Nephron progenitor cell (in vitro differentiated cells): Measurements from ENCODE around the gene MED17.
A peak's percentile ranks its signal among the peaks of the same experiment; 100 is the strongest.

Experiments
- DNase-seq: peaks from one replicate; pipeline ENCODE4 v3.0.0; 2021
- H3K27ac Mint-ChIP-seq: 2 replicates; pipeline ENCODE4 v1.8.0; 2021; ENCODE audit warnings: mild to moderate bottlenecking, moderate library complexity, mixed read lengths
- H3K27me3 Mint-ChIP-seq: 2 replicates; pipeline ENCODE4 v1.8.0; 2021; ENCODE audit warnings: mild to moderate bottlenecking, low read depth, mixed read lengths; ENCODE audit not compliant: poor library complexity
- H3K36me3 Mint-ChIP-seq: 2 replicates; pipeline ENCODE4 v1.8.0; 2021; ENCODE audit warnings: low read depth, mixed read lengths
- H3K4me1 Mint-ChIP-seq: 2 replicates; pipeline ENCODE4 v1.8.0; 2021; ENCODE audit warnings: mixed read lengths
- H3K4me3 Mint-ChIP-seq: 2 replicates; pipeline ENCODE4 v1.8.0; 2021; ENCODE audit warnings: mild to moderate bottlenecking, moderate library complexity, mixed read lengths
- H3K9me3 Mint-ChIP-seq: 2 replicates; pipeline ENCODE4 v1.8.0; 2021; ENCODE audit warnings: mild to moderate bottlenecking, moderate library complexity, mixed read lengths
- TF ChIP-seq, protein P1 (sequence below): fragments of 200-600 bp; sonication (generic); IDR thresholded peaks from 2 replicates; pipeline ENCODE4 v1.5.0; 2021; ENCODE audit warnings: antibody characterized with exemption

Gene MED17

DNA sequence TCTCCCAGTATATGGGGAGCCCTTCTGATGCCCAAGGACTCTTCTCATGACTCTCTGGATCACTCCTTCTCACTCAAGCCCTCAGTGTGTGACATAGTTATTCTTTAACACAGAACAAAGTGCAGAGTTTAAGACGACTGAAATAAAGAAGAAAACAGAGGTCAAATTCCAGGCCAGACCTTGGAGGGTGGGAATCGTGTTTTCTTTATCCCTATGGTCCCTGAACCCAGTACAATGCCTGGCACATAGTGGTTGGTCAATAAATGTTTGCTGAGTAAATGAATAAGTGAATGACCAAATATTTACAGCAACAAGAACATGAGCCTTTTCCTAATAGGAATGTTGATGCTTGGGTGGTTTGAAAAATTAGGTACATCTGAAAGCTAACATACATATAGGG is 37.5 kb downstream of the MED17 start:
- Mint-ChIP-seq H3K27ac (no peak overlapping the region), H3K4me1 (peaks cover 27% of the 10 kb centered on the region), H3K27me3 (peaks cover 7% of the 10 kb centered on the region)

DNA sequence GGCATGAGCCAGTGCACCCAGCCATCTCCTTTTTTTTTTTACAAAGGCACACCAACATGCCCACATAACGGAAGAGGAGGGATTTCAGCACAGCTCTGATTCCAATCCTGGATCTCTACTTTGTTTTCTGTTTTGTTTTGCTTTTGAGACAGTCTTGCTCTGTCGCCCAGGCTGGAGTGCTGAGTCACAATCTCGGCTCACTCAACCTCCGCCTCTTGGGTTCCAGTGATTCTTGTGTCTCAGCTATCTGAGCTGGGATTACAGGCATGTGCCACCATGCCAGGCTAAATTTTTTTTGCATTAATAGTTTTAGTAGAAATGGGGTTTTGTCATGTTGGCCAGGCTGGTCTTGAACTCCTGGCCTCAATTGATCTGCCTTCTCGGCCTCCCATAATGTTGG is 38.3 kb downstream of the MED17 start:
- Mint-ChIP-seq H3K27me3 (peaks cover 7% of the 10 kb centered on the region), H3K9me3 (no peaks in the 10 kb centered on the region), H3K36me3 (no peaks in the 10 kb centered on the region), H3K27ac (no peak overlapping the region), H3K4me1 (peaks cover 26% of the 10 kb centered on the region), H3K4me3 (no peak overlapping the region)
- TF ChIP-seq, protein P1, sequence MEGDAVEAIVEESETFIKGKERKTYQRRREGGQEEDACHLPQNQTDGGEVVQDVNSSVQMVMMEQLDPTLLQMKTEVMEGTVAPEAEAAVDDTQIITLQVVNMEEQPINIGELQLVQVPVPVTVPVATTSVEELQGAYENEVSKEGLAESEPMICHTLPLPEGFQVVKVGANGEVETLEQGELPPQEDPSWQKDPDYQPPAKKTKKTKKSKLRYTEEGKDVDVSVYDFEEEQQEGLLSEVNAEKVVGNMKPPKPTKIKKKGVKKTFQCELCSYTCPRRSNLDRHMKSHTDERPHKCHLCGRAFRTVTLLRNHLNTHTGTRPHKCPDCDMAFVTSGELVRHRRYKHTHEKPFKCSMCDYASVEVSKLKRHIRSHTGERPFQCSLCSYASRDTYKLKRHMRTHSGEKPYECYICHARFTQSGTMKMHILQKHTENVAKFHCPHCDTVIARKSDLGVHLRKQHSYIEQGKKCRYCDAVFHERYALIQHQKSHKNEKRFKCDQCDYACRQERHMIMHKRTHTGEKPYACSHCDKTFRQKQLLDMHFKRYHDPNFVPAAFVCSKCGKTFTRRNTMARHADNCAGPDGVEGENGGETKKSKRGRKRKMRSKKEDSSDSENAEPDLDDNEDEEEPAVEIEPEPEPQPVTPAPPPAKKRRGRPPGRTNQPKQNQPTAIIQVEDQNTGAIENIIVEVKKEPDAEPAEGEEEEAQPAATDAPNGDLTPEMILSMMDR, result no peak
- no peak for DNase-seq

More for the DNA sequence above, 37.5 kb downstream of the MED17 start:
- DNase-seq, result no peak
- Mint-ChIP-seq H3K36me3 (no peaks in the 10 kb centered on the region), H3K4me3 (no peak overlapping the region), H3K9me3 (no peaks in the 10 kb centered on the region)
- TF ChIP-seq, protein P1, result no peak

DNA sequence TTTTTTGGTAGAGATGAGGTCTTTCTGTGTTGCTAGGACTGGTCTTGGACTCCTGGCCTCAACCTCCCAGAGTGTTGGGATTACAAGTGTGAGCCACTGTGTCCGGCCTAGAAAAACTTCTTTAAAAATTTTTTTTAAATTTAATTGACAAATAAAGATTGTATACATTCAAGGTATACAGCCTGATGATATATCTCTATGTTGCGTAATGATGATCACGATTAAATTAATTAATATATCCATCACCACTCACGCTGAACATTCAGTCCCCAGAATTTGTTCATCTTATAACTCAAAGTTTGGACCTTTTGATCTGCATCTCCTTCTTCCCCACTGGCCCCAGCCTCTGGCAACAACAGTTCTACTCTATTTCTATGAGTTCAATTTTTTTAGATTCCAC is 39.1 kb downstream of the MED17 start:
- TF ChIP-seq, protein P1, result no peak
- H3K4me1 Mint-ChIP-seq, result peaks cover 18% of the 10 kb centered on the region
- H3K27ac Mint-ChIP-seq, result no peak overlapping the region
- no peak for DNase-seq
- peaks cover 7% of the 10 kb centered on the region for H3K27me3 Mint-ChIP-seq
- H3K36me3 Mint-ChIP-seq, result no peaks in the 10 kb centered on the region
- H3K4me3 Mint-ChIP-seq, result no peak overlapping the region
- H3K9me3 Mint-ChIP-seq, result no peaks in the 10 kb centered on the region

DNA sequence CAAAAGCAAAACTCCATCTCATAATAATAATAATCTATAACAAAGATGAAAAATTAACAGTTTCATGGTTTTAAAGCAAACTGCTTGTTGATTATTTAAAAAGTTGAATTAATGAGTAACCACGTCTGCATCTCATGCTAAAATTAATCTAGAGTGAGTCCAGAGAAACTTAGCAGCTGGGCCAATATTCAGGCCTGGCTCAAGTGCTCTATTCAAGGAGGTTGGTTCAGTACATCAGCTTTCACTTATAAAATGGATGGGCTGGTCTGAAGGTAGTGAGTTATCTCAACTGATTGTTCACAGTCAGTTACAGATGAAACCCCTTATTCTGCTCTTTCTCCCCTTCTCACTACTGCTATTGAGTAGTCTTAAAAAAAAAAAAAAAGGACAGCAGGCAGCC is 43.3 kb downstream of the MED17 start:
- Mint-ChIP-seq H3K4me3 (no peak overlapping the region), H3K9me3 (no peaks in the 10 kb centered on the region), H3K27ac (no peak overlapping the region), H3K36me3 (no peaks in the 10 kb centered on the region), H3K27me3 (peaks cover 3% of the 10 kb centered on the region), H3K4me1 (no peaks in the 10 kb centered on the region)
- DNase-seq, result no peak
- TF ChIP-seq, protein P1, result no peak

DNA sequence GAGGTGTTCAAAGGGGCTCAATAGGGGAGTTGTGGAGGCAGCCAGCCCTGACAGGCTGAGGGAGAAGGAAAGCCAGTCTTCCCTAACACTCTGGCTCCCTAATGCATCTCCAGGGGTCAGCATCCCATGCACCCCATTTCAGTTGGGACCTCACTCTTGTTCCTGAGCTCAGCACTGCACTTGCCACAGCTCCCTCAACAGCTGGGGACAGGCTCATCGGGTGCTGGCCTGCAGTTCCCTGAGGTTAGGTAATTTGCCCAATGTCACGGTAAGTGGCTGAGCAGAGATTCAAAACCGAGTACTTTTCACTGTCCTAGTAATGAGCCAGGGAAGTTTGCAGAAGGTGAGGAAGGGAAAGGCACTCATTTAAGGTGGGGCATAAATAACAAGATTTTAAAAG is 45.5 kb downstream of the MED17 start:
- Mint-ChIP-seq H3K9me3 (no peaks in the 10 kb centered on the region), H3K27me3 (peaks cover 3% of the 10 kb centered on the region), H3K4me1 (no peaks in the 10 kb centered on the region), H3K4me3 (no peak overlapping the region), H3K36me3 (no peaks in the 10 kb centered on the region), H3K27ac (peak overlapping the region; percentile 10)
- DNase-seq, result no peak
- TF ChIP-seq, protein P1, result no peak

DNA sequence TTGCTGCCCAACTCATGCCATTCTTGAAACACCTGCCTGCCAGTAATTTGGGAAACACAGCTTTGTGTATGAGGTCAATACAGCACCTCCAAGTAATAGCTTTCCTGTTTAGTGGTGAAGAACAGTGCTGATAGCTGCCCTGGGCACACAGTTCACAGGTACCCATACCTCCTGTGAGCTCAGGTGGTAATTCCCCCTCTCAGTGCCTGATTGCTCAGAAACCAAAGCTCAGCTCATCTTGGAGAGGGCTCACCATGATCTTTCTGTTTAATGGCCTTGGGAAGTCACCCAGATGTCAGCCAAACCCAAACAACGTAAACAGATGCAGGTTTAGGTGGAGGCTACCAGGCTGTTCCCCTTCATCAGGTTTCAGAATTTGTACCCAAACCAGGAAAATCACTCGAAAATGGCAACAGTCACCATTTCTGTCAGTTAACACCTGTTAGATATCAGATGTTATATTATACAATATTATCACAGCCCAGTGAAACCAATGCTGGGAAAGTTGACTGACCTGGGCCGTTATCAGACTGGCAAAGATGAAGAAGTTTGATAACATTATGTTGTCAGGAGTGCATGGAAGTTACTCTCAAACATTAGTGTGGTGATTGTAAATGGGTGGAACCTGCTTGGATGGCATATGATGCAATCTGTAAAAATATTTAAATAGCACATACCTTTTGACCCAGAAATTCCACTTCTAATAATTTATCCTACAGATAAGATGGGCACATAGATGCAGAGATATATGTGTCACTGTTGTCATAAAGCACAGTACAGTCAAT is 47.5 kb downstream of the MED17 start:
- no peak for DNase-seq
- Mint-ChIP-seq H3K27me3 (no peaks in the 10 kb centered on the region), H3K4me3 (no peak overlapping the region), H3K4me1 (no peaks in the 10 kb centered on the region), H3K27ac (no peak overlapping the region), H3K9me3 (no peaks in the 10 kb centered on the region), H3K36me3 (no peaks in the 10 kb centered on the region)
- TF ChIP-seq, protein P1, result no peak
